Osteocyte (in vitro differentiated cells): ENCODE results near the gene PM20D2. TPM values are rescaled to one million over a fixed set of nuclear protein-coding genes. Genes with fewer than 3 reads are reported as not detected.

Source experiments
- DNase-seq: peaks from one replicate; pipeline ENCODE4 v3.0.0; 2021; ENCODE audit warnings: mixed read lengths; ENCODE audit not compliant: unreplicated experiment; ENCODE audit errors: extremely low spot score
- H3K27ac Mint-ChIP-seq: one replicate; pipeline ENCODE4 v1.8.0; 2021; ENCODE audit warnings: mild to moderate bottlenecking, mixed read lengths; ENCODE audit not compliant: unreplicated experiment
- H3K27me3 Mint-ChIP-seq: one replicate; pipeline ENCODE4 v1.8.0; 2021; ENCODE audit warnings: mixed read lengths; ENCODE audit not compliant: unreplicated experiment
- H3K36me3 Mint-ChIP-seq: one replicate; pipeline ENCODE4 v1.8.0; 2021; ENCODE audit warnings: mixed read lengths; ENCODE audit not compliant: unreplicated experiment
- H3K4me1 Mint-ChIP-seq: one replicate; pipeline ENCODE4 v1.8.0; 2021; ENCODE audit warnings: mixed read lengths; ENCODE audit not compliant: unreplicated experiment
- H3K4me3 Mint-ChIP-seq: one replicate; pipeline ENCODE4 v1.8.0; 2021; ENCODE audit warnings: mild to moderate bottlenecking, moderate library complexity, mixed read lengths; ENCODE audit not compliant: unreplicated experiment
- H3K9me3 Mint-ChIP-seq: one replicate; pipeline ENCODE4 v1.8.0; 2021; ENCODE audit warnings: mixed read lengths; ENCODE audit not compliant: unreplicated experiment
- total RNA-seq: library from RNA; stranded (reverse); gene quantifications from 2 replicates; pipeline ENCODE4 v1.2.1, GENCODE V29; 2021
- TF ChIP-seq, protein P1 (sequence below): fragments of 200-600 bp; sonication (generic); IDR thresholded peaks from 2 replicates; pipeline ENCODE4 v1.5.0; 2021; ENCODE audit warnings: antibody characterized with exemption, mild to moderate bottlenecking, moderate library complexity

Gene PM20D2
- total RNA-seq, 1 donor from 2014 or later = 9.2 TPM

GRCh38 chr6:89199579-89199978 lies 53.7 kb downstream of the PM20D2 start:
- Mint-ChIP-seq H3K36me3 (no peaks in the 10 kb centered on the region), H3K27ac (no peak overlapping the region), H3K27me3 (peaks cover 7% of the 10 kb centered on the region), H3K9me3 (peaks cover 9% of the 10 kb centered on the region), H3K4me1 (no peaks in the 10 kb centered on the region), H3K4me3 (no peak overlapping the region)
- TF ChIP-seq, protein P1, sequence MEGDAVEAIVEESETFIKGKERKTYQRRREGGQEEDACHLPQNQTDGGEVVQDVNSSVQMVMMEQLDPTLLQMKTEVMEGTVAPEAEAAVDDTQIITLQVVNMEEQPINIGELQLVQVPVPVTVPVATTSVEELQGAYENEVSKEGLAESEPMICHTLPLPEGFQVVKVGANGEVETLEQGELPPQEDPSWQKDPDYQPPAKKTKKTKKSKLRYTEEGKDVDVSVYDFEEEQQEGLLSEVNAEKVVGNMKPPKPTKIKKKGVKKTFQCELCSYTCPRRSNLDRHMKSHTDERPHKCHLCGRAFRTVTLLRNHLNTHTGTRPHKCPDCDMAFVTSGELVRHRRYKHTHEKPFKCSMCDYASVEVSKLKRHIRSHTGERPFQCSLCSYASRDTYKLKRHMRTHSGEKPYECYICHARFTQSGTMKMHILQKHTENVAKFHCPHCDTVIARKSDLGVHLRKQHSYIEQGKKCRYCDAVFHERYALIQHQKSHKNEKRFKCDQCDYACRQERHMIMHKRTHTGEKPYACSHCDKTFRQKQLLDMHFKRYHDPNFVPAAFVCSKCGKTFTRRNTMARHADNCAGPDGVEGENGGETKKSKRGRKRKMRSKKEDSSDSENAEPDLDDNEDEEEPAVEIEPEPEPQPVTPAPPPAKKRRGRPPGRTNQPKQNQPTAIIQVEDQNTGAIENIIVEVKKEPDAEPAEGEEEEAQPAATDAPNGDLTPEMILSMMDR = no peak
- DNase-seq = peak; percentile 1

DNA sequence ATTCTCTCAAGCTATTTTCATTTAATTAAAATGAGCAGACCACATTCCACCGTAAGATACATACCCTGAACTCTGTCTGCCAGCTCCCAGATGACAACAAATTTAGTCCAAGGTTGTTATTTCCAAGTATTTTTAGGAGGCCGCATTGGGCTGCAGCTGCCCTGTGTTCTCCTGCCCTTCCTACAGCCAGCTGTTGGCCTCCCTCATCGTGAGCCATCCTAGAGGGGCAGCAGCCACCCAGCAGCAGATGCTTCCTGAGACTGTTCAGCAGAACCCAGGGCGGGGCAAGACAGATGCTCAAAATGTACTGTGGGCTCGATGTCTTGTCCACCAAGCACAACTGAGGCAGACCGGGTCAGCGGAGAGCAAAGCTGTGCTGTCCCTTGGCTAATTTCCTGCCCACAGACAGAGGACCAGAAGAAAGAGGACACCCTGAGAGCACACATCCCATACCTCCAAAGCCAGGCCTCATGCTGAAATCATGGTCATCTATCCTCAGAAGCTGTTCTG lies 54.9 kb downstream of the PM20D2 start:
- Mint-ChIP-seq H3K9me3 (peaks cover 4% of the 10 kb centered on the region), H3K4me3 (no peak overlapping the region), H3K27me3 (peaks cover 5% of the 10 kb centered on the region), H3K4me1 (no peaks in the 10 kb centered on the region), H3K27ac (no peak overlapping the region), H3K36me3 (no peaks in the 10 kb centered on the region)
- peak; percentile 53 for DNase-seq
- TF ChIP-seq, protein P1 = no peak

DNA sequence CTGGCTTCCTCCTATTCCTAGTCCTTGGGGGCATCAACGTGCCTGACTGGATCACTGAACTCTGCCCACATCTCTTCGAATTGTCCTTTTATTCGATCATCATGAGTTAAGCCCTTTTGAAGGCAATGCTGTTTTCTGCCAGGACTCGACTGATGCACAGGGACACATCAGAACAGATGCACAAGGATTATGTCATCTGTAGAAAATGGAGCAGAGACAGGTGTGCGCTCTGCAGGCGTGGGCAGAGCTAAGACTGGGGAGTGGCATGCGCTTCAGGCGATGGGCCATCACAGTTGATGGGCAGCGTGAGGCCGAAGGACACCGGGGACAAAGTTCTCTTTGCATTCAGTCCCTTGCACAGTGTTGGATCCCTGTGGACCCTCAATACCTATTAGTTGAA lies 58.2 kb downstream of the PM20D2 start:
- Mint-ChIP-seq H3K27me3 (peaks cover 5% of the 10 kb centered on the region), H3K4me3 (no peak overlapping the region), H3K27ac (no peak overlapping the region), H3K9me3 (no peaks in the 10 kb centered on the region), H3K4me1 (no peaks in the 10 kb centered on the region), H3K36me3 (no peaks in the 10 kb centered on the region)
- TF ChIP-seq, protein P1 = no peak
- DNase-seq = peak; percentile 53

GRCh38 chr6:89205819-89206218 lies 60.0 kb downstream of the PM20D2 start:
- H3K27ac Mint-ChIP-seq = no peak overlapping the region
- TF ChIP-seq, protein P1 = no peak
- H3K4me1 Mint-ChIP-seq = no peaks in the 10 kb centered on the region
- no peak overlapping the region for H3K4me3 Mint-ChIP-seq
- H3K27me3 Mint-ChIP-seq = peaks cover 2% of the 10 kb centered on the region
- DNase-seq = peak; percentile 49
- no peaks in the 10 kb centered on the region for H3K36me3 Mint-ChIP-seq
- H3K9me3 Mint-ChIP-seq = no peaks in the 10 kb centered on the region

GRCh38 chr6:89208551-89208950 lies 62.7 kb downstream of the PM20D2 start:
- peak; percentile 59 for DNase-seq
- TF ChIP-seq, protein P1 = no peak
- H3K27me3 Mint-ChIP-seq = peaks cover 15% of the 10 kb centered on the region
- H3K27ac Mint-ChIP-seq = no peak overlapping the region
- no peaks in the 10 kb centered on the region for H3K36me3 Mint-ChIP-seq
- no peaks in the 10 kb centered on the region for H3K9me3 Mint-ChIP-seq
- no peak overlapping the region for H3K4me3 Mint-ChIP-seq
- no peaks in the 10 kb centered on the region for H3K4me1 Mint-ChIP-seq
